ENCODE data around the gene TSC22D4. TPM values are rescaled to one million over a fixed set of nuclear protein-coding genes. Genes with fewer than 3 reads are reported as not detected.

Gene TSC22D4
- polyA plus RNA-seq, 1 donor from 2014 or later, result 2.1 TPM

- Histone ChIP-seq H3K9ac (ENCODE audit: low read length) (peak overlapping the region; percentile 96), H3K4me2 (ENCODE audit: low read length) (peak overlapping the region; percentile 63), H3K27ac (ENCODE audit: low read length) (peak overlapping the region; percentile 99), H3K9me3 (ENCODE audit: low read length) (no peaks in the 10 kb centered on the region), H2AFZ (ENCODE audit: low read depth, low read length) (peak overlapping the region; percentile 93), H4K20me1 (ENCODE audit: insufficient read depth) (no peaks in the 10 kb centered on the region), H3K27me3 (ENCODE audit: insufficient read depth, low read depth, low read length) (no peaks in the 10 kb centered on the region), H3K4me3 (ENCODE audit: low read length) (peak overlapping the region; percentile 81), H3K36me3 (ENCODE audit: insufficient read depth, low read length) (no peaks in the 10 kb centered on the region), H3K9me2 (ENCODE audit: insufficient read depth, low read length) (no peaks in the 10 kb centered on the region), H3K79me2 (replicated peaks; ENCODE audit: insufficient read depth, low read length) (peaks cover 19% of the 10 kb centered on the region), H3F3A (ENCODE audit: insufficient read depth, low read length, poor library complexity, severe bottlenecking) (no peaks in the 10 kb centered on the region)
- no peak for TF ChIP-seq EZH2 (IDR thresholded peaks at IDR 0.05; ENCODE audit: borderline replicate concordance, insufficient read depth, low read length, poor library complexity, severe bottlenecking)
- TF ChIP-seq TAF1 (IDR thresholded peaks at IDR 0.05; ENCODE audit: low read depth), result peak; percentile 65
- TF ChIP-seq RAD21 (conservative IDR thresholded peaks at IDR 0.05), result no peak
- peak; percentile 6 for TF ChIP-seq EP300 (conservative IDR thresholded peaks at IDR 0.05; ENCODE audit: poor library complexity, severe bottlenecking)
- TF ChIP-seq POLR2AphosphoS5 (IDR thresholded peaks at IDR 0.05), result peak; percentile 86
- TF ChIP-seq MXI1 (conservative IDR thresholded peaks at IDR 0.05; ENCODE audit: poor library complexity, severe bottlenecking), result no peak
- TF ChIP-seq REST (IDR thresholded peaks at IDR 0.05; ENCODE audit: borderline replicate concordance), result peak; percentile 62
- no peak for TF ChIP-seq SMC3 (conservative IDR thresholded peaks at IDR 0.05; ENCODE audit: poor library complexity)
- no peak for TF ChIP-seq CTCF (IDR thresholded peaks at IDR 0.05; ENCODE audit: poor library complexity, severe bottlenecking)
These were observed 49.9 kb downstream of the TSC22D4 start for GRCh38 chr7:100428967-100429636.

GRCh38 chr7:100428199-100428966 is 50.6 kb downstream of the TSC22D4 start, which contains the start of gene ZCWPW1:
TSS of gene ZCWPW1 (minus strand) at chr7:100428703. CDS start at chr7:100420649, 8,054 bp downstream.
- Histone ChIP-seq H3K9ac (ENCODE audit: low read length) (peak within 1 kb of the TSS; percentile 96), H3K9me2 (ENCODE audit: insufficient read depth, low read length) (no peaks in the 10 kb centered on the region), H3K79me2 (replicated peaks; ENCODE audit: insufficient read depth, low read length) (peaks cover 19% of the 10 kb centered on the region), H3K9me3 (ENCODE audit: low read length) (no peaks in the 10 kb centered on the region), H3K4me3 (ENCODE audit: low read length) (peak within 1 kb of the TSS; percentile 81), H3K27ac (ENCODE audit: low read length) (peak within 1 kb of the TSS; percentile 99), H2AFZ (ENCODE audit: low read depth, low read length) (peak within 1 kb of the TSS; percentile 93), H3K36me3 (ENCODE audit: insufficient read depth, low read length) (no peaks in the 10 kb centered on the region), H3K27me3 (ENCODE audit: insufficient read depth, low read depth, low read length) (no peaks in the 10 kb centered on the region), H4K20me1 (ENCODE audit: insufficient read depth) (no peaks in the 10 kb centered on the region), H3F3A (ENCODE audit: insufficient read depth, low read length, poor library complexity, severe bottlenecking) (no peaks in the 10 kb centered on the region), H3K4me2 (ENCODE audit: low read length) (peak within 1 kb of the TSS; percentile 63)
- TF ChIP-seq POLR2AphosphoS5 (IDR thresholded peaks at IDR 0.05) (peak; percentile 93), EP300 (conservative IDR thresholded peaks at IDR 0.05; ENCODE audit: poor library complexity, severe bottlenecking) (peak; percentile 67), EZH2 (IDR thresholded peaks at IDR 0.05; ENCODE audit: borderline replicate concordance, insufficient read depth, low read length, poor library complexity, severe bottlenecking) (no peak), REST (IDR thresholded peaks at IDR 0.05; ENCODE audit: borderline replicate concordance) (peak; percentile 71), TAF1 (IDR thresholded peaks at IDR 0.05; ENCODE audit: low read depth) (peak; percentile 78), MXI1 (conservative IDR thresholded peaks at IDR 0.05; ENCODE audit: poor library complexity, severe bottlenecking) (peak; percentile 76), RAD21 (conservative IDR thresholded peaks at IDR 0.05) (no peak), CTCF (IDR thresholded peaks at IDR 0.05; ENCODE audit: poor library complexity, severe bottlenecking) (peak; percentile 41), SMC3 (conservative IDR thresholded peaks at IDR 0.05; ENCODE audit: poor library complexity) (peak; percentile 33)
